HS-5 (cell line): ENCODE measurements around the gene UFSP1.
"Not testable (repeated sequence)": the region's sequence is repeated elsewhere in the genome, so short reads cannot be mapped to it uniquely, and the experiment has no call there.

Experiments used
- DNase-seq: peaks from one replicate; pipeline ENCODE4 v3.0.0-alpha.2; 2012; ENCODE audit warnings: low read depth

UFSP1 gene

DNA sequence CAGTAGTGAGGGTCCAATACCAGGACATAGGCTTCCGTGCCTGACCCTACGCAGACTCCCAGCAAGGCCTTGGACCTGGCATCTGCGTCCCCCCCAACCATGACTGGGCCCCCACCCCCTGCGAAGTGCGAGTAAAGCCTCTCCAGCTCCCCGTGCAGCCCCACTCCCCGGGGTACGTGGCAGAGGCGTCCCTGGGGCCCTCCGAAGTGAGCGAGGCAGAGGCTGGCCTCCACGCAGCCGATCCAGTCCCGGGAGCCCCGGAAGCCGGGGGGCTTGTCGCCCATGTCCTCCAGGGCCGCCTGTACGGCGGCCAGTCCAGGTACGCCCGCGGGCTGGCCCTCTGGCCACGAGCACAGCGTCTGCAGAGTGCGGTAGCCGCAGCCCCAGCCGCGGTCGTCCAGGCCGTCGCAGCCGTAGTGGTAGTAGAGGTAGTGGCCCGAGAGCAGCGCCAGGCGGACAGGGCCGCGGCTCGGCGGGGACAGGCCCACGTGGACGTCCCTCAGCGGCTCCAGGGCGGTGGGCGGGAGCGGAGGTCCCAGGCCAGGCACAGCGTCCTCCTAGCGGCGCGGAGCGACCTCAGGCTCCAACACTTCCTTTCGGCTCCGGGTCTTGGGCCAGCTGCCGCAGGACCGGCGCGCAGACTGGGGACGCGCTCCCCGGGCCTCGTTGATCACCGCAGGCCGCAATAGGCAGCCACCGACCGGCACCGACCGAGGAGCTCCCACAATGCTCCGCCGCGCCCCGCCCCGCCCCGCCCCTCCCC lies at the start of gene UFSP1:
UFSP1 (minus strand) TSS at position 728 of the 763 bp plus-strand sequence; CDS start at position 284, 444 bp downstream.
- DNase-seq = no peak

DNA sequence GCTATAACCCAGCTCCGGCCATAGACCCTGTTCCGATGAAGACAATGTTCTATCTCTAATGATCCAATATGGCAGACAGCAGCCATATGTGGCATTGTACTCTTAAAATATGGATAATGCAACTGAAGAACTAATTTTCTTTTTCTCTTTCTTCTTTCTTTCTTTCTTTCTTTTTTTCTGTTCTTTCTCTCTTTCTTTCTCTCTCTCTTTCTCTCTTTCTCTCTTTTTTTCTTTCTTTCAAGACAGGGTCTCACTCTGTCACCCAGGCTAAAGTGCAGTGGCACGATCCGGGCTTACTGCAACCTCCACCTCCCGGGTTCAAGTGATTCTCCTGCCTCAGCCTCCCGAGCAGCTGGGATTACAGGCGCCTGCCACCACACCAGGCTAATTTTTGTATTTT lies 46.7 kb upstream of the UFSP1 start:
- DNase-seq = not testable (repeated sequence)

DNA sequence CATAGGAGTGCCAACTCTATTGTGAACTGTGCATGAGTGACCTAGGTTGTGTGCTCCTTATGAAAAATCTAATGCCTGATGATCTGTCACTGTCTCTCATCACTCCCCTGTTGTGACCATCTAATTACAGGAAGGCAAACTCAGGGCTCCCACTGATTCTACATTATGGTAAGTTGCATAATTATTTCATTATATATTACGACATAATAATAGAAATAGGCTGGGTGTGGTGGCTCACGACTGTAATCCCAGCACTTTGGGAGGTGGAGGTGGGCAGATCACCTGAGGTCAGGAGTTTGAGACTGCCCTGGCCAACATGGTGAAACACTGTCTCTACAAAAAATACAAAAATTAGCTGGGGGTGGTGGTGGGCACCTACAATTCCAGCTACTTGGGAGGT lies 45.9 kb upstream of the UFSP1 start:
- DNase-seq = not testable (repeated sequence)

DNA sequence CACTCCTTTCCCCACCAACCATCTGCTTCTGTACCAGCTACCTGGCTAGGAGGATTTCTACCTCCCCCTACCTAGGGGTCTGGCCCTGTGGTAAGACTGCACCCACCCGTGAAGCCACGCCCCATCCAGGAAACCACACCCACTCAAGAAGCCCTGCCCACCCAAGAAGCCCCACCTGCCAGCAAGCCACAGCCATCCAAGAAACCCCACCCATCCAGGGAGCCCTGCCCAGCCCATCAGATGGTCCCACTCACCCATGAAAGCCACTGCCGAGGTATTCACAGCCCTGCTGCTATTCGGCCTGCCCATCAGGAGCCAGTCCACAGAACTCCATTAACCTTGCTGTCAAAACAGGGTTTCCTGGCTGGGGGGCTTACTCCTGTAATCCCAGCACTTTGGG lies 44.2 kb upstream of the UFSP1 start:
- no peak for DNase-seq

DNA sequence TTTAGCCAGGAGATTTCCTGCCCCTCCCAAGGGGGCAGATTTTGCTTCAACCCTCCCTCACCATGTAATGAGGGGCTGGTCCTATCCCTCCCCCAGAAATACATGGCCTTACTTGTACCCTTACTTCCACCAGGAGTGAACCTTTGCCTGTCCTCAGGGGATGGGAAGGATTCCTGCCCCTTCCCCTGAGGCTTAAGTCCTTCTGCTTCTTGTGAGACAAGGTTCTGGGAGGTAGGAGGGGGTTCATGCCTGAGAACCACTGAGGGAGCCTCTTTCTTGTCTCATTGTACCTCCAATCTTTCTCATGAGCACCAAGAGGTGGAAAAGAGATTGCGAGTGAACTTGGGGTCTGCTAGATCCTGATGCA lies 40.3 kb upstream of the UFSP1 start:
- no peak for DNase-seq

DNA sequence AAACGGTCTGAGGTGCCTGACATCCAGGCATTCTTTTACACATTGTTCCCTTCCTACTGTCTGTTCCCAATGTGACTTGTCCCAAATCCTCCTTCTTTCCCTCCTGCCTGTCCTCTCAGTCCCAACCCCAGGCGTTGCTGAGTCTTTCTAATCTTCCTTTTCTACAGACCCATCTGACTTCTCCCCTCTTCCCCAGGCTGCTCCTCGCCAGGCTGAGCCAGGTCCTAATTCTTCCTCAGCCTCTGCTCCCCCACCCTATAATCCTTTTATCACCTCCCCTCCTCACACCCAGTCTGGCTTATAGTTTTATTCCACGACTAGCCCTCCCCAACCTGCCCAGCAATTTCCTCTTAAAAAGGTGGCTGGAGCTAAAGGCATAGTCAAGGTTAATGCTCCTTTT lies 34.1 kb upstream of the UFSP1 start:
- DNase-seq = not testable (repeated sequence)

DNA sequence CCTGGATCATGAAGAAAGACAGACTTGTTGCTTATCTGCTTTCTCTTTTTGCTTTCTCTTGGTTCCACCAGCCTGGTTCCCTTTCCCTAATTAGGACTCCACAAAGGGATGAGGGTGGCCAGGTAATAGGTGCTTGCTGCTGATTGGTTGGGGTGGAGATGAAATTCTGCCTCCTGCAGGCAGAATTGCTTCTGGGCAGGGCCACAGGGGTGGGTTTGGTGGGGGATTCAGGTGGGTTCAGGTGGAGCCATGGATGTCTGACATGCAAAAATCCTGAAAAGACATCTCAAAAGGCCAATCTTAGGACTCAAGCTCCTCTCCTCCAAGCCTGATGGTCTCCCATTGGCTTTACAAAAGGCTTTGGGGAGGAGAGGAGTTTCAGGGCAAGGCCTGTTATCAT lies 31.5 kb upstream of the UFSP1 start:
- no peak for DNase-seq

DNA sequence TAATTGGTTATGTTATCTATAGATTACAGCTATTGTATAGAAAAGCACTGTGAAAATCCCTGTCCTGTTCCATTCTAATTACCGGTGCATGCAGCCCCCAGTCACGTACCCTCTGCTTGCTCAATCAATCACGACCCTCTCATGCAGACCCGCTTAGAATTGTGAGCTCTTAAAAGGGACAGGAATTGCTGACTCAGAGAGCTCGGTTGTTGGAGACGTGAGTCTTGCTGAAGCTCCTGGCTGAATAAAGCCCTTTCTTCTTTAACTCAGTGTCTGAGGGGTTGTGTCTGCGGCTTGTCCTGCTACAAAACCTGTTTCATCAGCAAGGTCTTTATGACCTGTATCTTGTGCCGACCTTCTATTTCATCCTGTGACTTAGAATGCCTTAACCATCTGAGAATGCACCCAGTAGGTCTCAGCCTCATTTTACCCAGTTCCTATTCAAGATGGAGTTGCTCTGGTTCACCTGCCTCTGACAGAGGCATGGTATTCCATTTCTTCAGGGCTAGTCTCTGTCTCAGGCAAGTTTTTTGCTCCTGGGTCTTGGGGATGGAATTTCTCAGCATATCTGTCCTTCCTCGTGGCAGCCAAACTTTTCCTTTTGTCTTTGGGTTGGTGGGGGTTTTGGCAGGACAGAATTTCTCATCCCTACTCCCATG lies 30.4 kb upstream of the UFSP1 start:
- not testable (repeated sequence) for DNase-seq

DNA sequence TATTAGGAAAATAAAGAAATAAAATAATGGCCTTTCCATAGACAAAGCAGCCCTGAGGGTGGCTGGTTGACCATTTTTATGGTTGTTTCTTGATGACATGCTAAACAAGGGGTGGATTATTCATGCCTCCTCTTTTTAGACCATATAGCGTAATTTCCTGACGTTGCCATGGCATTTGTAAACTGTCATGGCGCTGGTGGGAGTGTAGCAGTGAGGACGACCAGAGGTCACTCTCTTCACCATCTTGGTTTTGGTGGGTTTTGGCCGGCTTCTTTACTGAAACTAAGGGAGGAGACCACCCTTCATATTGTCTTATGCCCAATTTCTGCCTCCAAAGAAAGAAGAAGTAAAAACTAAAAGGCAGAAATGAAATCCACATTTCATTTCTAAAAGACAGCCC lies 29.8 kb upstream of the UFSP1 start:
- not testable (repeated sequence) for DNase-seq

DNA sequence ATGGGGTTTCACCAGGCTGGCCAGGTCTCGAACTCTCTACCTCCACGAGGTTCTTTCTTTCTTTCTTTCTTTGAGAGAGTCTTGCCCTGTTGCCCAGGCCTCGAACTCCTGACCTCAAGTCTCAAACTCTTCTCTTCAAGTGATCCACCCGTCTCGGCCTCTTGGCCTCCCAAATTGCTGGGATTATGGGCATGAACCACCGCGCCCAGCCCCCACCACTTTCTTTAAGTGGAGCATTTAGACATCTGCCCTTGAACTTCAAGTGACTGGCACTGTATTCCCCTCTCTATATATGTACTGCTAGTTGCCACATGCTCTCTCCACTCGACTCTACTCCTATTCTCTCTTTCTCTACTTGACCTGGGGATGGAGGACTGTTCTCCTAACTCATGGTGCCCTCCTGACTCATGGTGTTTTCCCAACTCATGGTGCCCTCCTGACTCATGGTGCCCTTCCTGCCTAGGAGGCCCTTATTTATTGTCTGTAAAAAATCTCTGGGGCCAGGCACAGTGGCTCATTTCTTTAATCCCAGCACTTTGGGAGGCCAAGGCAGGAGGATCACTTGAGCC lies 25.4 kb upstream of the UFSP1 start:
- DNase-seq = no peak

DNA sequence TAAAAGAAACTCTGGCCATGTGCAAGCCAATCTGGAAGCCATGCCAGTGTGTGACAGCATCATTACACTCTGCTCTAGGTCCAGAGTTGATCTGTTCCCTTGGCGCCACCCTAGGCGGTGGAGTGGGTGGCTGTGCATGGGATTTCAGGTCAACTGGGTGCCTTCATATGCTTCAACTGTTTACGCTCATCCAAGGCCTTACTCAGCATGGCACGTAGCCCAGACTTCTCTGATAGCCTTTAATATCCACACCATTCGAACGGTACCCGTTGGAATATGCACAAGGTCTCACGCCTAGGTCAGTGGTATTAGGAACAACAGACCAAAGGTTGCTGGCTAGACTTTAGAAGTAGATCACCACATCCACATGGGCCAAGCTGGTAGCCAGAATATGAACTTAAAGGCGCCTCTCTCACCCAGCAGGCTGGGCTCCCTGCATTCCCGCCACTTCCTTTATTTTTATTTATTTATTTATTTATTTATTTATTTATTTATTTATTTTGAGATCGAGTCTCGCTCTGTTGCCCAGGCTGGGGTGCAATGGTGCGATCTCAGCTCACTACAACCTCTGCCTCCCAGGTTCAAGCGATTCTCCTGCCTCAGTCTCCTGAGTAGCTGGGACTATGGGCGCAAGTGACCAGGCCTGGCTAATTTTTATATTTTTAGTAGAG lies 24.8 kb upstream of the UFSP1 start:
- DNase-seq = no peak

DNA sequence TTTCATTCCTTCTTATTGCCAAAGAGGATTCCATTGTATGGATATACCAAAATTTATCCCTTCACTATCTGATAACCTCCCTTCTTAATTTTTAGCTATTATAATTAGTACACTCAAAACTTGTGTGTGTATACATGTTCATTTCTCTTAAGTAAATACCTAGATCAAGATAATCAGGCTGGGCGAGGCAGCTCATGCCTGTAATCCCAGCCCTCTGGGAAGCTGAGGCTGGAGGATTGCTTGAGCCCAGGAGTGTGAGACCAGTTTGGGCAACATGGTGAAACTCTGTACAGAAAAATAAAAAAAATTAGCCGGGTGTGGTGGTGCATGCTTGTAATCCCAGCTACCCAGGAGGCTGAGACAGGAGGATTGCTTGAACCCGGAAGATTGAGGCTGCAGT lies 22.0 kb upstream of the UFSP1 start:
- no peak for DNase-seq

DNA sequence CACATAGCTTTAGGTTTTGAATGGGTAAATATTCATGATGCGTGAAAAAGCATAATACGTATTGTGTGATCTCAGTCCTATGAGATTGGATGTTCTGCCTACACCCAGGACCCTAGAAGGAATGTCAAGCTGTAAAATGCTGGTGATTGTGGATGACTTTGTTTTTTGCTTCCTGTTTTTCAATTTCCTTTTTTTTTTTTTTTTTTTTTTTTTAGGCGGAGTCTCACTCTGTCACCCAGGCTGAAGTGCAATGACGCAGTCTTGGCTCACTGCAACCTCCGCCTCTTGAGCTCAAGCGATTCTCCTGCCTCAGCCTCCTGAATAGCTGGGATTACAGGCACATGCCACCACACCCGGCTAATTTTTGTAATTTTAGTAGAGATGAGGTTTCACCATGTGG lies 20.9 kb upstream of the UFSP1 start:
- DNase-seq = not testable (repeated sequence)

DNA sequence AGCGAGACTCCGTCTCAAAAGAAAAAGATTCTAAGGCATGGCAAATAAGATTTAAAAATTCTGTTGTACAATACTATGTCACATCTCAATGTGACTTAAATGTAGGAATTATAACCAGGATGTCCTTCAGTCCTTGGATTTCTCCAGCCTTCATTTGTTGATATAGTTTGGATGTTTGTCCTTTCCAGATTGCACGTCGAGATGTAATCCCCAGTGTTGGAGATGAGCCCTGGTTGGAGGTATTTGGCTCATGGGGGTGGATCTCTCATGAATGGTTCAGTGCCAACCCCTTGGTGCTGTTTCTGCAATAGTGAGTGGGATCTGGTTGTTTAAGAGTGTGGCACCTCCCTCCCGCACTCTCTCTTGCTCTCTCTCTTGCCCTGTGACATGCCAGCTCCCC lies 19.0 kb upstream of the UFSP1 start:
- DNase-seq = no peak

DNA sequence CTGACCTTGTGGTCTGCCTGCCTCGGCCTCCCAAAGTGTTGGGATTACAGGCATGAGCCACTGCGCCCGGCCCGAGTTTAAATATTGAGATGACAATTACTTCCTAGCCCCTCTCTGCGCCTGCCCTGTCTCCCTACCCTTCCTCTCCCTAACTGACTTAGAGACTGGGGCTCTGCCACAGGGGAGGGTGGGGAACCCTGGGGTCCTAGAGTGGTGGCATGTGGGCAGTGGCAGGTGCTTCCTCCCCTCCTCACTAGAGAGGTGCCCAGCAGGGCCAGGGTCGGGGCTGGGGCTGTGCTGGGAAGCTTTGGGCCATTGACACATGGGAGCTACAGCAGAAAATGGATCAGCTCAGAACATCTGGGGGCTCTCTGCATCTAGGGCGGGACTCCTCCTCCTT lies 13.1 kb upstream of the UFSP1 start:
- no peak for DNase-seq

DNA sequence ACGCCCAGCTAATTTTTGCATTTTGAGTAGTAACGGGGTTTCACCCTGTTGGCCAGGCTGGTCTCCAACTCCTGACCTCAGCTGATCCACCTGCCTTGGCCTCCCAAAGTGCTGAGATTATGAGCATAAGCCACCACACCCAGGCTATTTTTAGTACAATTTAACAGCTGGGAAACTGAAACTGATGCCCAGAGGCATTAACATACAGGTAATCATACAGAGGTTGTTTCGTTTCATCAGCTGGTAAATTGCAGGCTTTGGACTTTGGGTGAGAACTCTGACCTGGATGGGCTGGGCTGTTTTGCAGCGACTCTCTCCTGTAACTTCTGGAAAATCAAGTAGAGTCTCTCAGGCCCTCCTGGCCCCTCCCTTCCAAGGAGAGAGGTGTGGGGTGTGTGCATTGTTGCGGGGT lies 12.4 kb upstream of the UFSP1 start:
- no peak for DNase-seq

DNA sequence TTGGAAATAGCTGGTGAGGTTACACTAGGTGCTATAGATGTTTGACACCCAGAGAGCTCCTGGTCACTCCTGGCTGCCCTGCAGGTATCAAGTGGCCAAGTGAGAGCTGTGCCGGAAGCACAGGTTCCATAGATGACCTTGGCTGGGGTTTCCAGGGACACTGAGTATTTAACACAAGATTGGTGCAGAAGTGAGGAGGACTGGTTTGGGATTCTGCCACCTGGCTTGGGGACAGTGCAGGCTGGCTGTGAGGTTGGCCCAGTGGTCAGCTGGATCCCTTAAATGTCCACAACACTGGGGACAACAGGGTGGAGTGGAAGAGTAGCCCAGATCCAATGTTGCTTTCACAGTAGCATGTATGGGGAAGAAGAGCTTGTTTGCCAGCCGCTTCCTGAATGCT lies 11.5 kb upstream of the UFSP1 start:
- no peak for DNase-seq

DNA sequence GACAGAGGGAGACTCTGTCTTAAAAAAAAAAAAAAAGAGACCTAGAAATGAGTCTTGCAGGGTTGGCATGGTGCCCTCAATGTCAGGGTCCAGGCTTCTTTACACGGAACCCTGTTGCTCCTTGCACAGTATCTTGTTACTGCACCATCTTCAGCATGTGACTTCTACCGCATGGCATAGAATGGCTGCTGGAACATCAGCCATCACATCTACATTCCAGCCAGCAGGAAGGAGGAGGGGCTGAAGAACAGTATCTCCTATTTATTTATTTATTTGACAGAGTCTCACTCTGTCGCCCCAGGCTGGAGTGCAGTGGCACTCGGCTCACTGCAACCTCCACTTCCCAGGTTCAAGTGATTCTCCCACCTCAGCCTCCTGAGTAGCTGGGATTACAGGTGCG lies 9.9 kb upstream of the UFSP1 start:
- no peak for DNase-seq

DNA sequence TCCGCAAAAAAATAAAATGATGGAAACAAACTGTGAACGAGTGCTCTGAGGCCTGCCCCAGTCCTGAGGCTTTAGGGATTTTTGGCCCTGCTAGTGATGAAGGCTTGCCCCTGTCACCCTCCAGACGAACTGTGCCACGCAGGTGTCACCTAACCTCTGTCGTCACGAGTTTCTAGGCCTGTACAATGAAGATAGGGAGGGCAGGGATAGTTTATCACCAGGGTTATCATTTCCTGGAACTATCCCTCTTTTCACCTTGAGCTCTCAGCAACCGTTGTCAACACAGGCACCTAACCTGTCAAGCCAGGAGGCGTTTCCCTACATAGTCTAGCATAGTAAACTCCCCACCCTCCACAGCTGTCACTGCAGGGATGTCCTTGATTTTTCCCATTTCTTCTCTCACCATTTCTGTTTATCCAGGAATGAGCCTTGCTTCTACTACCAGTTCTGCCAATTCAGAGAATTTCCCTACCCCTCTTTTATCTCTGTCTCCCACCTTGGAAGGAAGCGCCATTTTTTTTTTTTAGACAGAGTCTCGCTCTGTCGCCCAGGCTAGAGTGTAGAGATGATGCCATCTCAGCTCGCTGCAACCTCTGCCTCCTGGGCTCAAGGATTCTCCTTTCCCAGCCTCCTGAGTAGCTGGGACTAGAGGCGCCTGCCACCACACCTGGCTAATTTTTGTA lies 8.4 kb upstream of the UFSP1 start:
- DNase-seq = no peak

DNA sequence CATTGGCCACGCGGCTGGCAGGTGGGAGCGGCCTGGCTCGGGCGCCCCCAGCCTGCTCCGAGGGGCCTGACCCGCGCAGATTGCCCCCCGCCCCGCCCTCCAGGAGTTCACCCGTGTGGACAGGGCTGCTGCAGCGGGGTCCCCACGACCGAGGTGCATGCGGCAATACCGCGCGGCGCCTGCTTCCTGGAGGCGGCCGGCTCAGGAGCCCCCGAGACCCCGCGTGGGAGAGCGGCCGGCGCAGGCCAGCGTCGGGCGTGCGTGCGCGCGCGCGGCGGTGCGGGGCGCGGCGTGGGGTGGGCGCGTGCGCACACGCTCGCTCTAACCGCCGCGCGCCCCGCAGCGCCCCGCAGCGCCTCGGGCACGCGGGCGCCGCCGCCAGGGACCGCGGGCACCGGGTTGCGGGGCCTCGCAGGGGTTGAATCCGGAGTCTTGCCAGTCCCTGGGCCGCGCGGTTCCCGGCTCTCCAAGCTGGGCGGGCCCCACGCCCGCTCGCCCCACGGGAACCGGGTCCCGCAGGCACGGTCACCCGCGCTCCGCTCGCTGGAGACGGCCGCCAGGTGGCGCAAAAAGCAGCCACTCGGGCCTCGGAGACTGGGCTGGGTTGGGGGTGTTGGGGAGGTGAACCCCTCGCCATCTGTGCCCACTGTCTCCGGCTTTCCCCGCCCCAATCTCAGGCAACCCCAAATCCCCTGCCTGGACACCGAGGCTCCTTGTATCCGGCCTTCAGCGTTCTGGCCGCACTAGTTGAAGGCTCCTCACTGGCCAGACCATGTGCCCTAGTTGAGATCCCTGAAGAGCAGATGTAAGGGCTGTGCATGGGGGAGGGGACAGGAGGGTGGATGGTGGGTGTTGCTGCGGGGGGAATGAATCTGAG lies 7.5 kb upstream of the UFSP1 start:
- DNase-seq = no peak

DNA sequence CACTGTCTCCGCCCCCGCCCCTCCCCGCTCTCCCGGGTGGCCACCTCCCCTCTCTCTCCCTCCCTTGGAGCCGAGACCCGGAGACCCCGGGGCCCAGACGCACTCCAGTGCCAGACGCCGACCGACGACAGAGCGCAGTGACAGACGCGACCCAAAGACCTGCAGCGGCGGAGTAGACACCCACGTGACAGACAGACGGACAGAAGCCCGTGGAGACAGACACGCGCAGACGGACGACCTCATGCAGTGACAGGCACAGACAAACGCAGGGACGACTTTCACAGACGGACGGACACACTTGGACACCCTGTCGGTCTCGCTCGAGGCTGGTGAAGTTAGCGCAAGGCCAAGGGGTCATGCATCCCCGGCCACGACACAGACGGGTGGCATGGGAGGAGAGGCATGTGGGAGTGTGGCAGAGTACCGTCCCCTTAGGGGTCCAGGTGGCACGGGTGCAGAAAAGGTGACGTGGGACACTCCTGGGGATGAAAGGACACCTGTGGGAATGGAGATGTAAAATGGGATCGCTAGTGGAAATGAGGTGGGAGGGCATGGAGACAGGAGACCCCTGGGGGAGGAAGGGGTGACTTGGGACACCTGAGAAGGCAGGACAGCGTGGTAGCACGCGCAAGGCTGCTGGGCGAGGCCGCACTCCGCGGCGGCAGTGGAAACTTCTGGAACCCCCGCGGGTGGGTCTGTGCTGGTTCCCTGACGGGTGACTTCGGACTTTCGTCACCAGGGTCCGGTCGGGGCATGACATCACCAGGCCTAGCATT lies 6.6 kb upstream of the UFSP1 start:
- DNase-seq = no peak
